Stomach smooth muscle (tissue), 2 donors: Measurements from ENCODE around the gene GLOD5.

Experiments
- H3K27ac ChIP-seq: one replicate; pipeline ENCODE4 v1.7.0; 2013; ENCODE audit warnings: mild to moderate bottlenecking, low read length, inconsistent platforms
- H3K27me3 ChIP-seq, 2 donors: one replicate each; pipeline ENCODE4 v1.7.0; 2013; ENCODE audit warnings: low read length in 2 of 2; ENCODE audit not compliant: insufficient read depth in 2 of 2, control insufficient read depth in 1 of 2
- H3K36me3 ChIP-seq, 2 donors: one replicate each; pipeline ENCODE4 v1.7.0; 2013; ENCODE audit warnings: low read length in 2 of 2; ENCODE audit not compliant: control insufficient read depth in 2 of 2, insufficient read depth in 2 of 2
- H3K4me1 ChIP-seq: one replicate; pipeline ENCODE4 v1.7.0; 2013; ENCODE audit warnings: low read length; ENCODE audit not compliant: control insufficient read depth, insufficient read depth
- H3K4me3 ChIP-seq, 2 donors: one replicate each; pipeline ENCODE4 v1.7.0; 2013; ENCODE audit warnings: low read length in 2 of 2
- H3K9ac ChIP-seq, 2 donors: one replicate each; pipeline ENCODE4 v1.7.0; 2013; ENCODE audit warnings: low read length in 2 of 2, mild to moderate bottlenecking in 1 of 2
- H3K9me3 ChIP-seq, 2 donors: one replicate each; pipeline ENCODE4 v1.7.0; 2013; ENCODE audit warnings: low read length in 2 of 2; ENCODE audit not compliant: control insufficient read depth in 2 of 2
- donor health status: healthy.
- donor health status: Pancreatic carcinoma.

Gene GLOD5

GRCh38 chrX:48785186-48785539 is 23.6 kb downstream of the GLOD5 start:
- H3K4me1 ChIP-seq: no peaks in the 10 kb centered on the region
- no peak overlapping the region for H3K4me3 ChIP-seq
- no peaks in the 10 kb centered on the region for H3K36me3 ChIP-seq

GRCh38 chrX:48785540-48786214 is 24.1 kb downstream of the GLOD5 start:
- Histone ChIP-seq H3K9me3 (no peaks in the 10 kb centered on the region), H3K4me3 (no peak overlapping the region), H3K36me3 (no peaks in the 10 kb centered on the region), H3K4me1 (no peaks in the 10 kb centered on the region), H3K27me3 (peaks cover 0 to 31% of the 10 kb centered on the region in 2 donors), H3K27ac (no peak overlapping the region), H3K9ac (no peak overlapping the region)

More at GRCh38 chrX:48785186-48785539, 23.6 kb downstream of the GLOD5 start:
- Histone ChIP-seq H3K27me3 (peaks cover 0 to 31% of the 10 kb centered on the region in 2 donors), H3K9me3 (no peaks in the 10 kb centered on the region), H3K27ac (no peak overlapping the region), H3K9ac (no peak overlapping the region)

DNA sequence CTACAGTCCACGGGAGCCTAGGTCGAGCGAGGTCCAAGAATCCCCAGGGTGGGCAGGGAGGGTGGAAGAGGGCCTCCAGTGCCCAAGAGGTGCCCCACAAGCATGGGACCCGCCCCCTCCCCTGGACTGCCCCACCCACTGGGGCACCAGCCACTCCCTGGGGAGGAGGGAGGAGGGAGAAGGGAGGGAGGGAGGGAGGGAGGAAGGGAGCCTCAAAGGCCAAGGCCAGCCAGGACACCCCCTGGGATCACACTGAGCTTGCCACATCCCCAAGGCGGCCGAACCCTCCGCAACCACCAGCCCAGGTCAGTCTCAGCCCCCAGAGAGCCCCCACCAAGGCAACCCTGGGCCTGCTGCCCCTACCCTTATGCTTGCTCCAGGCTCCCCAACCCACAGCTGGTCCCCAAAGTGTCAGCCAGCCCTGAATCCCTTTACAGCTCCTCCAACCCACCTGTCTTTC is 24.8 kb downstream of the GLOD5 start, which contains the start of gene GATA1:
Gene GATA1 (plus strand): TSS at position 250 of the 460 bp plus-strand sequence. CDS start 4,520 bp downstream, outside the sequence.
- H3K9me3 ChIP-seq: no peaks in the 10 kb centered on the region
- no peaks in the 10 kb centered on the region for H3K4me1 ChIP-seq
- no peak within 1 kb of the TSS for H3K9ac ChIP-seq
- no peaks in the 10 kb centered on the region for H3K36me3 ChIP-seq
- no peak within 1 kb of the TSS for H3K27ac ChIP-seq
- peaks cover 0 to 32% of the 10 kb centered on the region in 2 donors for H3K27me3 ChIP-seq
- no peak within 1 kb of the TSS for H3K4me3 ChIP-seq

- Histone ChIP-seq H3K27ac (no peak overlapping the region), H3K27me3 (peaks cover 0 to 34% of the 10 kb centered on the region in 2 donors), H3K9ac (no peak overlapping the region), H3K36me3 (no peaks in the 10 kb centered on the region), H3K4me3 (no peak overlapping the region), H3K4me1 (no peaks in the 10 kb centered on the region), H3K9me3 (no peaks in the 10 kb centered on the region)
Measured at GRCh38 chrX:48786825-48787504, 25.4 kb downstream of the GLOD5 start.

DNA sequence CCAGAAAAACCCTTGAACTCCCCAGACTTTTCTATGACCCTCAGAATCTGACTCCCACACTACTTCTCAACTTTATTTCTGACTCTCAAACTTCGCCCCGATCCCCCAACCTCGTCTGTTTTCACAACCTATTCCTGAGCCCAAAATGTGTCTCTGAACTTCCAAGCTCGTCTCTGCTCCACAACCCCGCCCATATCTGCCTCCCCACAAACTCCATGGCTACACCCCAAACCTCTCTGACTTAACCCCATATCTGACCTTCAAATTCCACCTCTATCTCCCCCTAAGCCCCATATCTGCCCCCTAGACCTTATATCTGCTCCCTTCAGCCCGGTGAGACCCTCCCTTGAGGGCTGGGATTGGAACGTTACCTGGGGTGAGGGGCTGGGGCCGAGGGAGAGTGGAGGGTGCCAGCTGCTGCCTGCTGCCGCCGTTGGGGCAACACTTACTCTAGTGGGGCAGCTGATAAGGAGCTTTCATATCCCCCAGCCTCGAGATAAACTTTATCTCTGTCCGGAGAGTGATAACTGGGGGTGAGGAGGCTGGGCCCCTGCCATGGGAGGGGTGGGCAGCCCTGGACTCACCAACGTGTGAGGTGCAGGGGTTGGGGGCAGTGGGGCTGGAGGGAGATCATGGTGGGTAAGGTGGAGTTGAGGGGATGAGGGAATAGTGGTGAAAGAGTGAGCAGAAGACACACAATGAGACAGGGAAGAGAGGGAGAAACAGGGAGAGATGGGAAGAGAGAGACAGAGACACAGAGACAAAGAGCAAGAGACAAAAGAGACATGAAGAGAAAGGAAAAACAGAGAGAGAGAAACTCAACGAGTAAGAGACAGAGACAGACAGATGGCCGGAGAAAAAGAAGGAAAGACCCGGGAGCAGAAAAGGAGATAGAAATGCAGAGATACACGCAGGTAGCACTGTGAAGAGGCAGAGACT is 26.2 kb downstream of the GLOD5 start:
- H3K9me3 ChIP-seq: no peaks in the 10 kb centered on the region
- H3K27me3 ChIP-seq: peaks cover 0 to 34% of the 10 kb centered on the region in 2 donors
- H3K36me3 ChIP-seq: no peaks in the 10 kb centered on the region
- H3K4me1 ChIP-seq: no peaks in the 10 kb centered on the region
- no peak overlapping the region for H3K4me3 ChIP-seq
- H3K9ac ChIP-seq: no peak overlapping the region
- no peak overlapping the region for H3K27ac ChIP-seq

GRCh38 chrX:48789366-48790220 is 28.0 kb downstream of the GLOD5 start:
- Histone ChIP-seq H3K4me3 (no peak overlapping the region), H3K4me1 (no peaks in the 10 kb centered on the region), H3K9me3 (no peaks in the 10 kb centered on the region), H3K27ac (no peak overlapping the region), H3K36me3 (no peaks in the 10 kb centered on the region), H3K27me3 (peaks cover 0 to 37% of the 10 kb centered on the region in 2 donors), H3K9ac (no peak overlapping the region)

DNA sequence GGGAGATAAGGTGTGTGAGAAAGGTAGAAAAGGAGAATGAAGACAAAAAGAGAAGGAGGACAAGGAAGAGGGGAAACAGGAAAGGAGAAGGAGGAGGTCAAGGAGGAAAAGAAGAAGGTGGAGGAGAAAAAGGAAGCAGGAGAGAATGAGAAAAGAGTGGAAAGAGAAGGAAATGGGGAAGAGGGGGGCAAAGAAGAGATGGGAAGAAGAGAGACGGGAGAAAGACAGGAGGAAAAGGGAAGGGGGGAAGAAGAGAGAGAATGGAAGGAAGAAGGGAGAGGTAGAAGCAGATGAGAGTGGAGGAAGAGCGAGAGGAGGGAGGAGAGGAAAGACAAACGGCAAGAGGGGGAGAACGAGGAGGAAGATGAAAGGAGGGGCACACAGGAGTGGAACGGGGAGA is 28.9 kb downstream of the GLOD5 start:
- Histone ChIP-seq H3K9ac (no peak overlapping the region), H3K4me3 (no peak overlapping the region)

DNA sequence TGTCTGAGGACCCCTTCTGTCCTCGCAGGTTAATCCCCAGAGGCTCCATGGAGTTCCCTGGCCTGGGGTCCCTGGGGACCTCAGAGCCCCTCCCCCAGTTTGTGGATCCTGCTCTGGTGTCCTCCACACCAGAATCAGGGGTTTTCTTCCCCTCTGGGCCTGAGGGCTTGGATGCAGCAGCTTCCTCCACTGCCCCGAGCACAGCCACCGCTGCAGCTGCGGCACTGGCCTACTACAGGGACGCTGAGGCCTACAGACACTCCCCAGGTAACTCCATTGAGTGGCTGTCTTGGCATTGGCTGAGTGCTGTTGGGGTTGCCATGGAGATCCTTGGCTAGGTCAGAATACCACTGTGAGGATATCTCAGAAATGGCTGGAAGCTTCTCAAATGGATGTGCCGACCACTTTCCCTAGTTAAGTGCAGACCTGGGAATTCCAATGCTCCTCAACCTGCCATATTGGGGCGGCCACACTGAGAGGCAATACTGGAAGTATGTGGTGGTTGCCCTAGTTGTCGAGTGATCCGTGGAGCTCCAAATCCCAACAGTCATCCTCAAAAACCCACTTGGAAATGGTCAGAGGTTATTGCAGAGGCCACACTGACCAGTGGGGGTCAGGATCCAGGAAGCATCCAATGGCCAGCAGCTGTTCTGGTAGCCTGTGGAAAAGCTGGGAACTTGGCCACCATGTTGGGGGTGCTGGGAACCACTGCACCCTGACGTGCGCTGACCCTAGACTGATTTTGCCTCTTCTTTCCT is 29.7 kb downstream of the GLOD5 start:
- H3K27me3 ChIP-seq: peaks cover 0 to 33% of the 10 kb centered on the region in 2 donors
- no peaks in the 10 kb centered on the region for H3K9me3 ChIP-seq
- H3K36me3 ChIP-seq: no peaks in the 10 kb centered on the region
- no peaks in the 10 kb centered on the region for H3K4me1 ChIP-seq
- H3K4me3 ChIP-seq: no peak overlapping the region
- H3K9ac ChIP-seq: no peak overlapping the region
- no peak overlapping the region for H3K27ac ChIP-seq

More for the DNA sequence above, 28.9 kb downstream of the GLOD5 start:
- Histone ChIP-seq H3K4me1 (no peaks in the 10 kb centered on the region), H3K36me3 (no peaks in the 10 kb centered on the region), H3K9me3 (no peaks in the 10 kb centered on the region), H3K27me3 (peaks cover 0 to 36% of the 10 kb centered on the region in 2 donors), H3K27ac (no peak overlapping the region)

- Histone ChIP-seq H3K27me3 (peaks cover 0 to 27% of the 10 kb centered on the region in 2 donors), H3K4me1 (no peaks in the 10 kb centered on the region), H3K36me3 (no peaks in the 10 kb centered on the region), H3K4me3 (no peak overlapping the region), H3K27ac (no peak overlapping the region), H3K9ac (no peak overlapping the region), H3K9me3 (no peaks in the 10 kb centered on the region)
Measured at GRCh38 chrX:48792219-48792618, 30.7 kb downstream of the GLOD5 start.
